GM12892 (cell line): ENCODE measurements around the gene PTPN11.

Experiments
- POLR2A ChIP-seq: IDR thresholded peaks from 2 replicates; pipeline ENCODE4 v1.6.1; 2011; ENCODE audit warnings: low read depth, low read length, control low read depth
- POLR2AphosphoS5 ChIP-seq: IDR thresholded peaks from 2 replicates; pipeline ENCODE4 v1.6.1; 2011; ENCODE audit warnings: low read depth, low read length, control low read depth

DNA sequence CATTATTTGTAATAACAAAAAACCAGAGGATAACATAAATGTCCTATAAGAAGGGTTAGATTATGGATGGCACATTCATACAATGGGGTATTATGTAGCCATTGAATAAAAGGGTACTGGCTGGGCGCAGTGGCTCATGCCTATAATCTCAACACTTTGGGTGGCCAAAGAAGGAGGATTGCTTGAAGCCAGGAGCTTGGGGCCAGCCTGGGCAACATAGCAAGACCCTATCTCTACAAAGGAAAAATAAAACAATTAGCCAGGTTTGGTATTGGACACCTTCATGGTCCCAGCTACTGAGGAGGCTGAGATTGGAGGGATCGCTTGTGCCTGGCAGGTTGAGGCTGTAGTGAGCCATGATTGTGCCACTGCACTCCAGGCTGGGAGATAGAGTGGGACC lies 14.8 kb downstream of the PTPN11 start:
- TF ChIP-seq POLR2A (no peak), POLR2AphosphoS5 (no peak)
